MM.1S (cell line): ENCODE data around the gene SNX7.

Experiments
- DNase-seq: peaks from one replicate; pipeline ENCODE4 v3.0.0-alpha.2; 2015
- H2AFZ ChIP-seq: fragments of 300-600 bp; sonication (generic); 2 replicates; pipeline ENCODE4 v1.6.0; 2016; ENCODE audit warnings: antibody characterized with exemption, low read length
- H3F3A ChIP-seq: fragments of 300-600 bp; sonication (generic); 2 replicates; pipeline ENCODE4 v1.6.1; 2016; ENCODE audit warnings: mild to moderate bottlenecking, antibody characterized with exemption, low read length, moderate library complexity, mixed read lengths; ENCODE audit not compliant: insufficient read depth
- H3K27ac ChIP-seq: fragments of 300-600 bp; sonication (generic); 2 replicates; pipeline ENCODE4 v1.5.1; 2016; ENCODE audit warnings: mild to moderate bottlenecking, low read length
- H3K27me3 ChIP-seq: fragments of 300-600 bp; sonication (generic); replicated peaks from 2 replicates; pipeline ENCODE4 v1.6.0; 2016; ENCODE audit warnings: low read length; ENCODE audit not compliant: insufficient read depth
- H3K36me3 ChIP-seq: fragments of 300-600 bp; sonication (generic); replicated peaks from 2 replicates; pipeline ENCODE4 v1.6.1; 2016; ENCODE audit warnings: mild to moderate bottlenecking, low read length, mixed read lengths; ENCODE audit not compliant: insufficient read depth
- H3K4me1 ChIP-seq: fragments of 300-600 bp; sonication (generic); 2 replicates; pipeline ENCODE4 v1.6.1; 2016; ENCODE audit warnings: low read length, mixed read lengths
- H3K4me2 ChIP-seq: fragments of 300-600 bp; sonication (generic); 2 replicates; pipeline ENCODE4 v1.6.0; 2016; ENCODE audit warnings: low read depth, low read length
- H3K4me3 ChIP-seq: fragments of 300-600 bp; sonication (generic); 2 replicates; pipeline ENCODE4 v1.5.1; 2016; ENCODE audit warnings: low read length, mixed read lengths
- H3K79me2 ChIP-seq: fragments of 300-600 bp; sonication (generic); 2 replicates; pipeline ENCODE4 v1.6.1; 2016; ENCODE audit warnings: mixed run types, low read length, mixed read lengths
- H3K9ac ChIP-seq: fragments of 300-600 bp; sonication (generic); 2 replicates; pipeline ENCODE4 v1.6.1; 2016; ENCODE audit warnings: low read length, mixed read lengths
- H3K9me2 ChIP-seq: fragments of 300-600 bp; sonication (generic); replicated peaks from 2 replicates; pipeline ENCODE4 v1.6.1; 2016; ENCODE audit warnings: mild to moderate bottlenecking, low read length, mixed read lengths; ENCODE audit not compliant: insufficient read depth
- H3K9me3 ChIP-seq: fragments of 300-600 bp; sonication (generic); replicated peaks from 2 replicates; pipeline ENCODE4 v1.6.1; 2016; ENCODE audit warnings: mild to moderate bottlenecking, low read length, mixed read lengths; ENCODE audit not compliant: insufficient read depth
- H4K20me1 ChIP-seq: fragments of 300-600 bp; sonication (generic); 2 replicates; pipeline ENCODE4 v1.6.1; 2016; ENCODE audit warnings: mild to moderate bottlenecking, low read length, moderate library complexity, mixed read lengths; ENCODE audit not compliant: insufficient read depth
- EZH2 ChIP-seq: fragments of 300-600 bp; sonication (generic); optimal IDR thresholded peaks from 2 replicates; pipeline ENCODE3; 2017; ENCODE audit warnings: low read depth, mild to moderate bottlenecking, antibody characterized with exemption, low read length, mixed read lengths
- EZH2phosphoT487 ChIP-seq: fragments of 300-600 bp; sonication (generic); IDR thresholded peaks from 2 replicates; pipeline ENCODE4 v1.6.1; 2018; ENCODE audit warnings: antibody characterized with exemption, low read length
- TF ChIP-seq, protein P1 (sequence below): fragments of 300-600 bp; sonication (generic); IDR thresholded peaks from 2 replicates; pipeline ENCODE4 v1.5.1; 2016; ENCODE audit warnings: antibody characterized with exemption, low read length, mixed read lengths

The SNX7 gene

DNA sequence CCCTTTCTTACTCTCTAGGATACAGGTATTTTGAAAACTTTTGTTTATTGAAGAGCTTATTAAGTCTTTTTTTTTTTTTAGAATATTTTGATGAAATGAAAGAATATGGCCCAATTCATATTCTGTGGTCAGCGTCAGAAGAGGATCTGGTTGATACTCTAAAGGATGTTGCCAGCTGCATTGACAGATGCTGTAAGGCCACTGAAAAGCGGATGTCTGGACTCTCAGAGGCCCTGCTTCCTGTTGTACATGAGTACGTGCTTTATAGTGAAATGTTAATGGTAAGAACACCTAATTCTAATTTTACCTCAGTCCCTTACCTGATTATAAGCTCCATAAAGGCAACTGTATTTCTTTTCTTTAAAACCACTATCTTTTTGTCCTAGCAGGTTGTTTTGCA lies 37.1 kb downstream of the SNX7 start:
- Histone ChIP-seq H3K27me3 (no peaks in the 10 kb centered on the region), H2AFZ (no peak overlapping the region), H3K4me3 (no peak overlapping the region), H3K4me1 (no peaks in the 10 kb centered on the region), H3K9me2 (no peaks in the 10 kb centered on the region), H3K27ac (no peak overlapping the region), H3K9me3 (no peaks in the 10 kb centered on the region), H3F3A (no peaks in the 10 kb centered on the region), H3K79me2 (no peaks in the 10 kb centered on the region), H4K20me1 (no peaks in the 10 kb centered on the region), H3K36me3 (no peaks in the 10 kb centered on the region), H3K9ac (no peak overlapping the region), H3K4me2 (no peak overlapping the region)
- DNase-seq = no peak
- TF ChIP-seq EZH2 = no peak
- TF ChIP-seq, protein P1, sequence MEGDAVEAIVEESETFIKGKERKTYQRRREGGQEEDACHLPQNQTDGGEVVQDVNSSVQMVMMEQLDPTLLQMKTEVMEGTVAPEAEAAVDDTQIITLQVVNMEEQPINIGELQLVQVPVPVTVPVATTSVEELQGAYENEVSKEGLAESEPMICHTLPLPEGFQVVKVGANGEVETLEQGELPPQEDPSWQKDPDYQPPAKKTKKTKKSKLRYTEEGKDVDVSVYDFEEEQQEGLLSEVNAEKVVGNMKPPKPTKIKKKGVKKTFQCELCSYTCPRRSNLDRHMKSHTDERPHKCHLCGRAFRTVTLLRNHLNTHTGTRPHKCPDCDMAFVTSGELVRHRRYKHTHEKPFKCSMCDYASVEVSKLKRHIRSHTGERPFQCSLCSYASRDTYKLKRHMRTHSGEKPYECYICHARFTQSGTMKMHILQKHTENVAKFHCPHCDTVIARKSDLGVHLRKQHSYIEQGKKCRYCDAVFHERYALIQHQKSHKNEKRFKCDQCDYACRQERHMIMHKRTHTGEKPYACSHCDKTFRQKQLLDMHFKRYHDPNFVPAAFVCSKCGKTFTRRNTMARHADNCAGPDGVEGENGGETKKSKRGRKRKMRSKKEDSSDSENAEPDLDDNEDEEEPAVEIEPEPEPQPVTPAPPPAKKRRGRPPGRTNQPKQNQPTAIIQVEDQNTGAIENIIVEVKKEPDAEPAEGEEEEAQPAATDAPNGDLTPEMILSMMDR = no peak
- no peak for TF ChIP-seq EZH2phosphoT487

DNA sequence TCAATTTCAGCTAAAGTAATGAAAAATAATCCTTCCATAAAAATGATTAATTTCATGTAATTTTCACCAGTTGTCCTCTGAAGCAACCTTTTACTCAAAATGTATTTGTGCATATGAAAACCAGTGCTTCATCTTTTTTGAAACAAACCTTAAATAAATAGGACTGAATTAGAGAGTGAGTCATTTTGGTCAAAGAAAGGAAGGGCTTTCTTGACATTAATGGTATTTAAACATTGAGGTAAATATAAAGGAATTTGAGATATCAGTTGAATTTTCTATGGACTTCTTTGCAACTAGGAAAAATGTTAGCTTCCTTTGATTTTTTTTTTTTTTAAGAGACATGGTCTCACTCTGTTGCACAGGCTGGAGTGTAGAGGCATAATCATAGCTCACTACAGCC lies 38.7 kb downstream of the SNX7 start:
- no peaks in the 10 kb centered on the region for H3K9me3 ChIP-seq
- H4K20me1 ChIP-seq = no peaks in the 10 kb centered on the region
- H3K4me1 ChIP-seq = no peaks in the 10 kb centered on the region
- no peak overlapping the region for H3K4me3 ChIP-seq
- no peak for DNase-seq
- TF ChIP-seq, protein P1 = no peak
- TF ChIP-seq EZH2 (no peak), EZH2phosphoT487 (no peak)
- no peak overlapping the region for H3K9ac ChIP-seq
- no peak overlapping the region for H2AFZ ChIP-seq
- no peaks in the 10 kb centered on the region for H3K79me2 ChIP-seq
- no peak overlapping the region for H3K27ac ChIP-seq
- no peaks in the 10 kb centered on the region for H3F3A ChIP-seq
- H3K9me2 ChIP-seq = no peaks in the 10 kb centered on the region
- no peaks in the 10 kb centered on the region for H3K27me3 ChIP-seq
- no peak overlapping the region for H3K4me2 ChIP-seq
- no peaks in the 10 kb centered on the region for H3K36me3 ChIP-seq

DNA sequence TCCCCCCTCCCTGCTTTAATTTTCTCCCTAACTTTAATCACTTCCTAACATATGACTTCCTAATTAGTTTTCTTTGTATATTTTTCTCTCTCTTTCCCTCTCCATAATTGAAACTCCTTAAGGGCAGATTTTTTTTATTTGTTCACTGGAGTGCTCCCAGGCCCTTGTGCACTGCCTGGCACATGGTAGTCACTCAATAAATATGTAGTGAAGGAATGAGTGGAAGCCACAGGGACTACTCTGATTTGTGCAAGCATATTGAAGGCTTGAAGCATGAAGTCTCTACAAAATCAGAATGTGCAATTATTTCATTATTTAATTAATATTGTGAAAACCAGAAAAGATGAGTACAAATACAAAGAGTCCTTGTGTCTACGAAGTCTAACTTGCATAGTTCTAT lies 41.5 kb downstream of the SNX7 start:
- no peaks in the 10 kb centered on the region for H3K9me3 ChIP-seq
- H3K4me3 ChIP-seq = no peak overlapping the region
- no peak overlapping the region for H3K4me2 ChIP-seq
- no peaks in the 10 kb centered on the region for H3F3A ChIP-seq
- no peaks in the 10 kb centered on the region for H3K27me3 ChIP-seq
- DNase-seq = no peak
- no peaks in the 10 kb centered on the region for H3K9me2 ChIP-seq
- no peaks in the 10 kb centered on the region for H3K79me2 ChIP-seq
- H2AFZ ChIP-seq = no peak overlapping the region
- no peak overlapping the region for H3K9ac ChIP-seq
- H3K36me3 ChIP-seq = no peaks in the 10 kb centered on the region
- no peak overlapping the region for H3K27ac ChIP-seq
- no peaks in the 10 kb centered on the region for H4K20me1 ChIP-seq
- no peak for TF ChIP-seq EZH2
- TF ChIP-seq EZH2phosphoT487 = no peak
- TF ChIP-seq, protein P1 = no peak
- no peaks in the 10 kb centered on the region for H3K4me1 ChIP-seq
